HepG2 (cell line): ENCODE results near the gene UBA6. TPM values are rescaled to one million over a fixed set of nuclear protein-coding genes. Genes with fewer than 3 reads are reported as not detected.
A peak's percentile ranks its signal among the peaks of the same experiment; 100 is the strongest.

Experiments
- ARNTL ChIP-seq: sonication (generic); formaldehyde crosslinking; IDR thresholded peaks from 2 replicates; pipeline ENCODE4 v1.4.0; 2020; ENCODE audit warnings: mild to moderate bottlenecking, missing genetic modification reagents
- BRD4 ChIP-seq: sonication (generic); formaldehyde crosslinking; IDR thresholded peaks from 2 replicates; pipeline ENCODE4 v1.4.0; 2020; ENCODE audit warnings: missing genetic modification reagents
- CEBPG ChIP-seq: IDR thresholded peaks from 2 replicates; pipeline ENCODE4 v1.6.1; 2016
- CREB1 ChIP-seq, 2 experiments: fragments of 450-650 bp in 1 of 2; IDR thresholded peaks; 2 replicates each; pipeline ENCODE4 v1.6.1; 2016 to 2017; ENCODE audit warnings: control low read depth in 1 of 2, mild to moderate bottlenecking in 1 of 2, missing compliant biosample characterization in 1 of 2, missing genetic modification characterization in 1 of 2
- FOSL2 ChIP-seq: sonication (generic); formaldehyde crosslinking; IDR thresholded peaks from 2 replicates; pipeline ENCODE4 v1.4.0; 2020; ENCODE audit warnings: missing genetic modification reagents
- HNF4G ChIP-seq, 2 experiments: sonication (generic) in 1 of 2; formaldehyde crosslinking in 1 of 2; IDR thresholded peaks; 2 replicates each; pipeline versions ENCODE4 v1.4.0 to v1.6.1; 2011 to 2020; ENCODE audit warnings: borderline replicate concordance in 2 of 2, low read depth in 2 of 2, mild to moderate bottlenecking in 2 of 2, low read length in 1 of 2, missing genetic modification reagents in 1 of 2, moderate library complexity in 1 of 2
- HOXA5 ChIP-seq: sonication (generic); formaldehyde crosslinking; IDR thresholded peaks from 2 replicates; pipeline ENCODE4 v1.4.0; 2020; ENCODE audit warnings: missing genetic modification reagents
- IRF2 ChIP-seq: IDR thresholded peaks from 2 replicates; pipeline ENCODE4 v1.6.1; 2018; ENCODE audit warnings: missing genetic modification reagents, missing compliant biosample characterization
- KDM2A ChIP-seq: sonication (generic); formaldehyde crosslinking; IDR thresholded peaks from 2 replicates; pipeline ENCODE4 v1.4.0; 2020; ENCODE audit warnings: low read depth, missing genetic modification reagents, borderline replicate concordance
- PHF8 ChIP-seq: sonication (generic); formaldehyde crosslinking; IDR thresholded peaks from 2 replicates; pipeline ENCODE4 v1.5.0; 2020; ENCODE audit warnings: missing genetic modification reagents
- POLR2G ChIP-seq: fragments of 200-400 bp; formaldehyde crosslinking; IDR thresholded peaks from 2 replicates; pipeline ENCODE4 v1.6.1; 2018; ENCODE audit warnings: mild to moderate bottlenecking, low read depth, low read length, moderate library complexity
- REXO4 ChIP-seq: sonication (generic); formaldehyde crosslinking; IDR thresholded peaks from 2 replicates; pipeline ENCODE4 v1.8.0; 2022; ENCODE audit warnings: missing genetic modification reagents, mild to moderate bottlenecking, borderline replicate concordance
- ZFP36 ChIP-seq: fragments of 150-350 bp; IDR thresholded peaks from 2 replicates; pipeline ENCODE4 v1.6.1; 2018; ENCODE audit warnings: borderline replicate concordance, low read length, low read depth; ENCODE audit not compliant: partially characterized antibody
- ZFP91 ChIP-seq: sonication (generic); formaldehyde crosslinking; IDR thresholded peaks from 2 replicates; pipeline ENCODE4 v1.9.0; 2022; ENCODE audit warnings: missing genetic modification reagents, mild to moderate bottlenecking, borderline replicate concordance
- ZNF142 ChIP-seq: sonication (generic); formaldehyde crosslinking; IDR thresholded peaks from 2 replicates; pipeline ENCODE4 v1.4.0; 2020; ENCODE audit warnings: missing genetic modification reagents
- ZNF878 ChIP-seq: sonication (generic); formaldehyde crosslinking; IDR thresholded peaks from 2 replicates; pipeline ENCODE4 v1.8.1; 2023; ENCODE audit warnings: mild to moderate bottlenecking, missing genetic modification reagents, moderate library complexity
- polyA plus RNA-seq, 8 experiments: library from polyadenylated mRNA; depleted of rRNA in 3 of 8; stranded (reverse) in 7 of 8; unstranded in 1 of 8; fragments of >200 nt; fragmentation: Illumina TruSeq in 4 of 8; extraction: Trizol in 4 of 8; gene quantifications; 2 replicates each; pipeline versions ENCODE4 v1.2.1 to v1.2.3, GENCODE V29; 2011 to 2016; ENCODE audit warnings: low read depth in 4 of 8, missing spikeins in 1 of 8, mixed read lengths in 1 of 8; ENCODE audit not compliant: insufficient read depth in 1 of 8
- total RNA-seq, 5 experiments: library from RNA; depleted of rRNA; stranded (reverse); fragments of >200 nt; fragmentation: Illumina TruSeq; extraction: Trizol; gene quantifications; 2 replicates each; pipeline ENCODE4 v1.2.3, GENCODE V29; 2016; ENCODE audit warnings: low read depth in 1 of 5
- TF ChIP-seq, protein P1 (sequence below): sonication (generic); formaldehyde crosslinking; IDR thresholded peaks from 2 replicates; pipeline ENCODE4 v1.4.0; 2020; ENCODE audit warnings: missing genetic modification reagents

The UBA6 gene
- total and polyA plus RNA-seq, 2 of the 13 experiments (the other 11 are each of a cell fraction or from before 2014, with no cell fraction given): 33.3 to 75.4 TPM

- TF ChIP-seq ZNF142 (CRISPR knock-in tag) (no peak), HNF4G (IDR thresholded peaks at IDR 0.05; ENCODE audit: borderline replicate concordance, low read depth, low read length) (peak; percentile 81), HNF4G (CRISPR knock-in tag; IDR thresholded peaks at IDR 0.05; ENCODE audit: borderline replicate concordance, low read depth) (peak; percentile 85; the same call in 1 of the 2 replicates), ZFP36 (no peak), KDM2A (peak; percentile 76), IRF2 (peak; percentile 93), ZFP91 (CRISPR knock-in tag) (peak; percentile 62; the same call in 1 of the 2 replicates), REXO4 (CRISPR knock-in tag) (no peak), PHF8 (CRISPR knock-in tag) (peak; percentile 90), CEBPG (CRISPR knock-in tag) (peak; percentile 47), CREB1 (IDR thresholded peaks at IDR 0.05) (peak; percentile 87), CREB1 (CRISPR knock-in tag; IDR thresholded peaks at IDR 0.05) (peak; percentile 83), ARNTL (peak; percentile 59; the same call in 1 of the 2 replicates), POLR2G (peak; percentile 85), BRD4 (CRISPR knock-in tag) (0 out of 2 replicates have a peak, but pooled peaks have one; percentile 46), FOSL2 (CRISPR knock-in tag) (peak; percentile 67), HOXA5 (CRISPR knock-in tag) (peak; percentile 66), ZNF878 (CRISPR knock-in tag) (peak; percentile 63; the same call in 1 of the 2 replicates)
- TF ChIP-seq, protein P1, sequence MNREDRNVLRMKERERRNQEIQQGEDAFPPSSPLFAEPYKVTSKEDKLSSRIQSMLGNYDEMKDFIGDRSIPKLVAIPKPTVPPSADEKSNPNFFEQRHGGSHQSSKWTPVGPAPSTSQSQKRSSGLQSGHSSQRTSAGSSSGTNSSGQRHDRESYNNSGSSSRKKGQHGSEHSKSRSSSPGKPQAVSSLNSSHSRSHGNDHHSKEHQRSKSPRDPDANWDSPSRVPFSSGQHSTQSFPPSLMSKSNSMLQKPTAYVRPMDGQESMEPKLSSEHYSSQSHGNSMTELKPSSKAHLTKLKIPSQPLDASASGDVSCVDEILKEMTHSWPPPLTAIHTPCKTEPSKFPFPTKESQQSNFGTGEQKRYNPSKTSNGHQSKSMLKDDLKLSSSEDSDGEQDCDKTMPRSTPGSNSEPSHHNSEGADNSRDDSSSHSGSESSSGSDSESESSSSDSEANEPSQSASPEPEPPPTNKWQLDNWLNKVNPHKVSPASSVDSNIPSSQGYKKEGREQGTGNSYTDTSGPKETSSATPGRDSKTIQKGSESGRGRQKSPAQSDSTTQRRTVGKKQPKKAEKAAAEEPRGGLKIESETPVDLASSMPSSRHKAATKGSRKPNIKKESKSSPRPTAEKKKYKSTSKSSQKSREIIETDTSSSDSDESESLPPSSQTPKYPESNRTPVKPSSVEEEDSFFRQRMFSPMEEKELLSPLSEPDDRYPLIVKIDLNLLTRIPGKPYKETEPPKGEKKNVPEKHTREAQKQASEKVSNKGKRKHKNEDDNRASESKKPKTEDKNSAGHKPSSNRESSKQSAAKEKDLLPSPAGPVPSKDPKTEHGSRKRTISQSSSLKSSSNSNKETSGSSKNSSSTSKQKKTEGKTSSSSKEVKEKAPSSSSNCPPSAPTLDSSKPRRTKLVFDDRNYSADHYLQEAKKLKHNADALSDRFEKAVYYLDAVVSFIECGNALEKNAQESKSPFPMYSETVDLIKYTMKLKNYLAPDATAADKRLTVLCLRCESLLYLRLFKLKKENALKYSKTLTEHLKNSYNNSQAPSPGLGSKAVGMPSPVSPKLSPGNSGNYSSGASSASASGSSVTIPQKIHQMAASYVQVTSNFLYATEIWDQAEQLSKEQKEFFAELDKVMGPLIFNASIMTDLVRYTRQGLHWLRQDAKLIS (CRISPR knock-in tag): no peak; the same call in 1 of the 2 replicates
Measured at GRCh38 chr4:67700738-67701516, at the start of gene UBA6 (continued).
